SU-DHL-6 (cell line): ENCODE results near the gene SYNPO2L.
"Not testable (repeated sequence)": the region's sequence is repeated elsewhere in the genome, so short reads cannot be mapped to it uniquely, and the experiment has no call there.

Experiments
- H2AFZ ChIP-seq: fragments of 200-600 bp; sonication (generic); 2 replicates; pipeline ENCODE4 v1.6.1; 2014; ENCODE audit warnings: low read depth, mild to moderate bottlenecking, moderate library complexity, mixed read lengths, antibody characterized with exemption, low read length; ENCODE audit not compliant: severe bottlenecking
- H3F3A ChIP-seq: fragments of 200-600 bp; shearing (Covaris generic); 2 replicates; pipeline ENCODE4 v1.6.0; 2016; ENCODE audit warnings: antibody characterized with exemption, mild to moderate bottlenecking; ENCODE audit not compliant: insufficient read depth
- H3K27ac ChIP-seq: fragments of 200-600 bp; sonication (generic); 2 replicates; pipeline ENCODE4 v1.5.1; 2016; ENCODE audit warnings: low read depth, mild to moderate bottlenecking, low read length, moderate library complexity, mixed read lengths
- H3K27me3 ChIP-seq: fragments of 200-600 bp; sonication (generic), shearing (Covaris generic); 2 replicates; pipeline ENCODE4 v1.6.0; 2014; ENCODE audit warnings: mild to moderate bottlenecking, low read length
- H3K36me3 ChIP-seq: fragments of 200-600 bp; sonication (generic); 2 replicates; pipeline ENCODE4 v1.6.1; 2014; ENCODE audit warnings: mild to moderate bottlenecking, low read length, mixed read lengths
- H3K4me2 ChIP-seq: fragments of 300-600, 200-600 bp; shearing (Covaris generic), sonication (generic); 2 replicates; pipeline ENCODE4 v1.6.0; 2014; ENCODE audit warnings: low read length, low read depth, mild to moderate bottlenecking; ENCODE audit not compliant: poor library complexity, severe bottlenecking
- H3K4me3 ChIP-seq: fragments of 200-600 bp; sonication (generic); 2 replicates; pipeline ENCODE4 v1.5.1; 2014; ENCODE audit warnings: antibody characterized with exemption, low read length, mild to moderate bottlenecking, mixed read lengths; ENCODE audit not compliant: insufficient read depth, poor library complexity, severe bottlenecking
- H3K79me2 ChIP-seq: fragments of 200-600 bp; sonication (generic); 2 replicates; pipeline ENCODE4 v1.6.1; 2014; ENCODE audit warnings: mild to moderate bottlenecking, low read length, moderate library complexity; ENCODE audit not compliant: insufficient read depth
- H3K9ac ChIP-seq: fragments of 200-600 bp; sonication (generic); 2 replicates; pipeline ENCODE4 v1.7.0; 2014; ENCODE audit warnings: mild to moderate bottlenecking, low read length
- H3K9me2 ChIP-seq: fragments of 200-600 bp; sonication (generic); replicated peaks from 2 replicates; pipeline ENCODE4 v1.6.1; 2014; ENCODE audit warnings: low read length; ENCODE audit not compliant: insufficient read depth
- H3K9me3 ChIP-seq: fragments of 200-600 bp; sonication (generic); 2 replicates; pipeline ENCODE4 v1.6.1; 2014; ENCODE audit warnings: low read length, mixed read lengths; ENCODE audit not compliant: insufficient read depth
- H4K20me1 ChIP-seq: fragments of 200-600 bp; sonication (generic); 2 replicates; pipeline ENCODE4 v1.6.1; 2014; ENCODE audit warnings: low read depth, mild to moderate bottlenecking, antibody characterized with exemption, low read length, moderate library complexity, mixed read lengths
- EZH2phosphoT487 ChIP-seq: fragments of 200-600 bp; sonication (generic), shearing (Covaris generic); conservative IDR thresholded peaks from 2 replicates; pipeline ENCODE4 v1.6.1; 2018; ENCODE audit warnings: mild to moderate bottlenecking, antibody characterized with exemption, low read length, moderate library complexity, mixed read lengths
- TF ChIP-seq, protein P1 (sequence below): fragments of 200-600 bp; sonication (generic); IDR thresholded peaks from one replicate; pipeline ENCODE4 v1.5.1; 2017; ENCODE audit warnings: antibody characterized with exemption, mild to moderate bottlenecking, low read length, moderate library complexity; ENCODE audit not compliant: insufficient read depth, poor library complexity, severe bottlenecking

The SYNPO2L gene

DNA sequence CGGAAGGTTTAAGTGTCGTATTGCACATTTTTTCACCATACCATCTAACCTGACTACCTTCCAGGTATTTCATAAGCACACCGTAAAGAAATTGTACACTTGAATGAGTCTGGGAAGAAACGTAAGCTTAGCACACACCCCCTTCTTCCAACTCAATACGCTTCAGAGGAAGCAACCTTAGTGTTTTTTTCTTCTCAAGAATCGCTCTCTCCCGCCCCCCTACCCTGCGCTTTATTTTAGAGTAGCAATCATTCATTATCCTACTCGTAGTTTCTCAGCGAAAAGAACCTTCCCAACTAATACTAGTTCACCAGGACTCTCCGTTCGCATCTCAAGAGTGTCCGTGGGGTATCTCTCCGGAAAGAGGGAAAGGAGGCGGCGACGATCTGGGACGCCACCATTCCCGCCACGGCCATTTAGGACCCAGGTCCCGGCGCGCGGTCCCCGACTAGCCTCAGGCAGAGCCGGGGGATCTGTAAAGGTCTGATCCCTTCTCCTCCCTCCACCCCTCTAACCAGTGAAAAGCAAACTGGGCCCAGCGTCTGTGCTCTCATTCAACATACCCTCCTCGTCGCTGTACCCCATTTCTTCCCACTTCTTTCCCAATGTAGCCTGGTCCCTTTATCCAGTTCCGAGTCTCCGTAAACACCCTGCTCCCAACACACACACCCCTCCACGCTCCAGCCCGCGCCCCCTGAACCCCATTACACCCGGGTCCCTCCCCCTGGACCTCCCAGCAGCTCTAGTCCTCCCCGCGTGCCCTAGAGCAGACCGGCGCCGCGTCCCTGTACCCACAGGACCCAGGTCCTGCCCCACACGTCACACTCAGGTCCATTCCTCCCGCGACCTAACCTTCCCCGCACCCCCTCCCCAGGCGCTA lies 30.6 kb downstream of the SYNPO2L start:
- no peaks in the 10 kb centered on the region for H3K36me3 ChIP-seq
- peak overlapping the region; percentile 80 for H3K9ac ChIP-seq
- no peaks in the 10 kb centered on the region for H3K9me2 ChIP-seq
- peak overlapping the region; percentile 91 for H2AFZ ChIP-seq
- H3K27me3 ChIP-seq = no peaks in the 10 kb centered on the region
- H3F3A ChIP-seq = peaks cover 4% of the 10 kb centered on the region; the same call in 1 of the 2 replicates
- H4K20me1 ChIP-seq = no peaks in the 10 kb centered on the region
- no peaks in the 10 kb centered on the region for H3K79me2 ChIP-seq
- H3K4me2 ChIP-seq = peak overlapping the region; percentile 95
- no peak overlapping the region for H3K27ac ChIP-seq
- no peak for TF ChIP-seq EZH2phosphoT487
- TF ChIP-seq, protein P1, sequence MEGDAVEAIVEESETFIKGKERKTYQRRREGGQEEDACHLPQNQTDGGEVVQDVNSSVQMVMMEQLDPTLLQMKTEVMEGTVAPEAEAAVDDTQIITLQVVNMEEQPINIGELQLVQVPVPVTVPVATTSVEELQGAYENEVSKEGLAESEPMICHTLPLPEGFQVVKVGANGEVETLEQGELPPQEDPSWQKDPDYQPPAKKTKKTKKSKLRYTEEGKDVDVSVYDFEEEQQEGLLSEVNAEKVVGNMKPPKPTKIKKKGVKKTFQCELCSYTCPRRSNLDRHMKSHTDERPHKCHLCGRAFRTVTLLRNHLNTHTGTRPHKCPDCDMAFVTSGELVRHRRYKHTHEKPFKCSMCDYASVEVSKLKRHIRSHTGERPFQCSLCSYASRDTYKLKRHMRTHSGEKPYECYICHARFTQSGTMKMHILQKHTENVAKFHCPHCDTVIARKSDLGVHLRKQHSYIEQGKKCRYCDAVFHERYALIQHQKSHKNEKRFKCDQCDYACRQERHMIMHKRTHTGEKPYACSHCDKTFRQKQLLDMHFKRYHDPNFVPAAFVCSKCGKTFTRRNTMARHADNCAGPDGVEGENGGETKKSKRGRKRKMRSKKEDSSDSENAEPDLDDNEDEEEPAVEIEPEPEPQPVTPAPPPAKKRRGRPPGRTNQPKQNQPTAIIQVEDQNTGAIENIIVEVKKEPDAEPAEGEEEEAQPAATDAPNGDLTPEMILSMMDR = no peak
- H3K9me3 ChIP-seq = no peaks in the 10 kb centered on the region
- H3K4me3 ChIP-seq = peak overlapping the region; percentile 76

DNA sequence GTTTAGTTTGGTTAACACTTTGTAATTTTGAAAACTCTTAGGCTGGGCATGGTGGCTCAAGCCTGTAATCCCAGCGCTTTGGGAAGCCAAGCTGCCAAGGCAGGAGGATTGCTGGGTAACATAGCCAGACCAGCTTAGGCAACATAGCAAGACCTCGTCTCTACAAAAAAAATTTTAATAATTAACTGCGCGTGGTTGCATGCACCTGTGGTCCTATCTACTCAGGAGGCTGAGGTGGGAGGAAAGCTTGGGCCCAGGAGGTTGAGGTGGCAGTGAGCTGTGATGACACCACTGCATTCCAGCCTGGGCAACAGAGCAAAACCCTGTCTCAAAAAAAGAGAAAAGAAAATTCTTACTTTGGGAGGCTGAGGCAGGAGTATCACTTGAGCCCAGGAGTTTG lies 32.8 kb downstream of the SYNPO2L start:
- no peak overlapping the region for H3K4me2 ChIP-seq

DNA sequence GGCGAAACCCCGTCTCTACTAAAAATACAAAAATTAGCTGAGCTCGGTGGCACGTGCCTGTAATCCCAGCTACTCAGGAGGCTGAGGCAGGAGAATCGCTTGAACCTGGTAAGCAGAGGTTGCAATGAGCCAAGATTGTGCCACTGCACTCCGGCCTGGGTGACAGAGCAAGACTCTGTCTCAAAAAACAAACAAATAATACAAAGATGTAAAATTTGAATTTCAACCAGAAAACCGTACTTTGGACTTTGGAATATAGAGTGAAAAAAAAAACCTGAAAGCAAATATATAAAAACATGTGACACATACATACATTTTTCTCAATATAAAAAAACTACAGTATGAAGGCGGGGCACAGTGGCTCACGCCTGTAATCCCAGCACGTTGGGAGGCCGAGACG lies 34.9 kb downstream of the SYNPO2L start:
- H2AFZ ChIP-seq, H4K20me1 ChIP-seq, H3K4me3 ChIP-seq, H3K9ac ChIP-seq, H3K27ac ChIP-seq, H3K36me3 ChIP-seq, H3F3A ChIP-seq, H3K79me2 ChIP-seq, H3K27me3 ChIP-seq, H3K9me2 ChIP-seq, H3K4me2 ChIP-seq, H3K9me3 ChIP-seq: not testable (repeated sequence)

More for the DNA sequence above, 32.8 kb downstream of the SYNPO2L start:
- H4K20me1 ChIP-seq = no peaks in the 10 kb centered on the region
- H3K9ac ChIP-seq = no peak overlapping the region
- H3K79me2 ChIP-seq = no peaks in the 10 kb centered on the region
- H2AFZ ChIP-seq = no peak overlapping the region
- no peaks in the 10 kb centered on the region for H3K9me2 ChIP-seq
- H3F3A ChIP-seq = peaks cover 4% of the 10 kb centered on the region; the same call in 1 of the 2 replicates
- H3K4me3 ChIP-seq = no peak overlapping the region
- TF ChIP-seq, protein P1 = no peak
- no peak for TF ChIP-seq EZH2phosphoT487
- H3K27me3 ChIP-seq = no peaks in the 10 kb centered on the region
- H3K36me3 ChIP-seq = no peaks in the 10 kb centered on the region
- H3K27ac ChIP-seq = no peak overlapping the region
- H3K9me3 ChIP-seq = no peaks in the 10 kb centered on the region

- not testable (repeated sequence) for H3F3A ChIP-seq, H3K27ac ChIP-seq, H3K9me3 ChIP-seq, H3K79me2 ChIP-seq, H3K4me3 ChIP-seq, H3K36me3 ChIP-seq, H3K9ac ChIP-seq, H2AFZ ChIP-seq, H3K9me2 ChIP-seq, H3K4me2 ChIP-seq, H4K20me1 ChIP-seq, H3K27me3 ChIP-seq
Measured at GRCh38 chr10:73617143-73617542, 38.7 kb downstream of the SYNPO2L start.
